ENCODE measurements around the gene TCEAL7. TPM values are rescaled to one million over a fixed set of nuclear protein-coding genes. Genes with fewer than 3 reads are reported as not detected.

TCEAL7 gene
- total and polyA plus RNA-seq, 9 of the 15 experiments (the other 6 are each of a cell fraction or from before 2014, with no cell fraction given), result 0.07 to 0.34 (median 0.13) TPM; not detected in 4

DNA sequence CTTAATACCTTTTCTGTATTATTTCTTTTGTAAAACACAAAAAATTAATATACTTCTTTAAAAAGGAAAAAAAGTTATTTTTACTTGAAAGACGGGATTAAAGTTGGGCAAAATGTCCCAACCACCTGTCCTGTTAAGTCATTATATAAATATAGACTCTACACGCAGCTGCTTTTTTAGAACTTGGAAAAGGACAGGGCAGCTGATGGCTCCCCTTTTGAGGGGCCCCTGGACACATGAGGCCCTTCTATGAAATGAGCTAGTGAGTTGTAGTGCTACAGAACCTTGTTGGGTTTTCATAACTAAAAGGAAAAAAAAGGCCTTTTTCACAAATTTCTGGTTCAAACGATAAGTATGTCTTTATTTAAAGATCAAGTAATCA, 18.6 kb upstream of the TCEAL7 start:
- TF ChIP-seq POLR2A (conservative IDR thresholded peaks at IDR 0.05) (no peak), ZNF217 (CRISPR knock-in tag; IDR thresholded peaks at IDR 0.05) (no peak), THRB (CRISPR knock-in tag; conservative IDR thresholded peaks at IDR 0.05) (no peak), CREM (IDR thresholded peaks at IDR 0.05; ENCODE audit: low read depth) (no peak), SUPT5H (IDR thresholded peaks at IDR 0.05) (no peak), TCF3 (CRISPR knock-in tag; IDR thresholded peaks at IDR 0.05) (no peak), TCF7L2 (IDR thresholded peaks at IDR 0.05; ENCODE audit: low read depth, low read length) (no peak)
- TF ChIP-seq, protein P1, sequence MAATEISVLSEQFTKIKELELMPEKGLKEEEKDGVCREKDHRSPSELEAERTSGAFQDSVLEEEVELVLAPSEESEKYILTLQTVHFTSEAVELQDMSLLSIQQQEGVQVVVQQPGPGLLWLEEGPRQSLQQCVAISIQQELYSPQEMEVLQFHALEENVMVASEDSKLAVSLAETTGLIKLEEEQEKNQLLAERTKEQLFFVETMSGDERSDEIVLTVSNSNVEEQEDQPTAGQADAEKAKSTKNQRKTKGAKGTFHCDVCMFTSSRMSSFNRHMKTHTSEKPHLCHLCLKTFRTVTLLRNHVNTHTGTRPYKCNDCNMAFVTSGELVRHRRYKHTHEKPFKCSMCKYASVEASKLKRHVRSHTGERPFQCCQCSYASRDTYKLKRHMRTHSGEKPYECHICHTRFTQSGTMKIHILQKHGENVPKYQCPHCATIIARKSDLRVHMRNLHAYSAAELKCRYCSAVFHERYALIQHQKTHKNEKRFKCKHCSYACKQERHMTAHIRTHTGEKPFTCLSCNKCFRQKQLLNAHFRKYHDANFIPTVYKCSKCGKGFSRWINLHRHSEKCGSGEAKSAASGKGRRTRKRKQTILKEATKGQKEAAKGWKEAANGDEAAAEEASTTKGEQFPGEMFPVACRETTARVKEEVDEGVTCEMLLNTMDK (IDR thresholded peaks at IDR 0.05; ENCODE audit: borderline replicate concordance, insufficient read depth, low read depth, low read length, poor library complexity, severe bottlenecking), result no peak
- BruUV-seq (replicated peaks), result no TSS peak

More for the DNA sequence above, 18.6 kb upstream of the TCEAL7 start:
- no peak for ATAC-seq
- Histone ChIP-seq H3K36me3 (ENCODE audit: control insufficient read depth, insufficient read depth, low read length) (no peaks in the 10 kb centered on the region), H3K79me2 (ENCODE audit: control insufficient read depth, insufficient read depth, low read length) (no peaks in the 10 kb centered on the region), H3K4me3 (no peak overlapping the region), H2AFZ (ENCODE audit: low read depth, low read length) (peak overlapping the region; percentile 92; the same call in 1 of the 2 replicates), H4K20me1 (replicated peaks; ENCODE audit: control insufficient read depth, insufficient read depth, low read length) (no peaks in the 10 kb centered on the region), H3K9ac (ENCODE audit: insufficient read depth in 1 of 2, low read depth in 2 of 2, low read length in 2 of 2) (no peak overlapping the region), H3K4me1 (replicated peaks in 1 of 2; ENCODE audit: control insufficient read depth in 2 of 2, insufficient read depth in 2 of 2, low read length in 2 of 2) (peaks cover 0 to 11% of the 10 kb centered on the region in 2 experiments; a peak in 2 of 5 replicates), H3K4me2 (ENCODE audit: insufficient read depth, low read length) (peak overlapping the region; percentile 82; the same call in 1 of the 2 replicates), H3K9me3 (replicated peaks; ENCODE audit: control insufficient read depth, insufficient read depth, low read depth, low read length) (no peaks in the 10 kb centered on the region), H3K27ac (ENCODE audit: extremely low read depth, low read depth, low read length) (no peak overlapping the region), H3K27me3 (ENCODE audit: control insufficient read depth in 2 of 2, insufficient read depth in 2 of 2, low read length in 2 of 2) (no peaks in the 10 kb centered on the region), H3K9me1 (ENCODE audit: control insufficient read depth, insufficient read depth, low read length) (no peaks in the 10 kb centered on the region)
- in situ Hi-C loops (cut with MboI), result no loop called here
- 17% methylated on average over 3 of the region's 3 CpGs for WGBS (ENCODE audit: insufficient coverage, low coverage, missing lambda C conversion rate)
- DNase-seq (ENCODE audit: extremely low read depth in 1 of 4, low spot score in 3 of 4), result no peak
- intact Hi-C loops (cut with micrococcal nuclease), result no loop called here
- no peak for FAIRE-seq
- ChIA-PET POLR2A (no interaction called here), CTCF (ENCODE audit: low intra/inter-chr PET ratio) (no interaction called here)

Measured in K562 (cell line).